ENCODE results near the gene SMC1B.
"Not testable (repeated sequence)": the region's sequence is repeated elsewhere in the genome, so short reads cannot be mapped to it uniquely, and the experiment has no call there.

The SMC1B gene

GRCh38 chr22:45328822-45329529, 84.4 kb downstream of the SMC1B start:
- peak; percentile 74 for DNase-seq

DNA sequence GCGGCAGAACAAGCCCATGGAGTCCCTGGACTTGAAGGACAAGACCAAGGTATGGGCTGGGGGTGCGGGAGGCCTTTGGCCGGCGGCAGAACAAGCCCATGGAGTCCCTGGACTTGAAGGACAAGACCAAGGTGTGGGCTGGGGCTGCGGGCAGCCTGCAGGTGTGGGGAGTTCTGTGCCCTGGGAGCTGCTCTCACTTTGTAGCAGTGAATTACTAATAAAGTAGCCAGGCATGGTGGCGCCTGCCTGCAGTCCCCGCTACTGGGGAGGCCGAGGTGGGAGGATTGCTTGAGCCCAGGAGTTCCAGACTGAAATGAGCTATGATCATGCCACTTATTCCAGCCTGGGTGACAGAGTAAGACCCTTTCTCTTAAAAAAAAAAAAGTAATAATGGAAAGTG, 85.1 kb downstream of the SMC1B start:
- not testable (repeated sequence) for DNase-seq; H3K27me3 ChIP-seq; H3K9me3 ChIP-seq; H3K4me3 ChIP-seq (ENCODE audit: low read depth, low read length)
- H3K36me3 ChIP-seq = peaks cover 71% of the 10 kb centered on the region
- peaks cover 10% of the 10 kb centered on the region for H3K4me1 ChIP-seq

More at GRCh38 chr22:45328822-45329529, 84.4 kb downstream of the SMC1B start:
- no peak overlapping the region for H3K4me3 ChIP-seq (ENCODE audit: low read depth, low read length)
- no peaks in the 10 kb centered on the region for H3K27me3 ChIP-seq
- H3K4me1 ChIP-seq = peaks cover 10% of the 10 kb centered on the region
- TF ChIP-seq, protein P1, sequence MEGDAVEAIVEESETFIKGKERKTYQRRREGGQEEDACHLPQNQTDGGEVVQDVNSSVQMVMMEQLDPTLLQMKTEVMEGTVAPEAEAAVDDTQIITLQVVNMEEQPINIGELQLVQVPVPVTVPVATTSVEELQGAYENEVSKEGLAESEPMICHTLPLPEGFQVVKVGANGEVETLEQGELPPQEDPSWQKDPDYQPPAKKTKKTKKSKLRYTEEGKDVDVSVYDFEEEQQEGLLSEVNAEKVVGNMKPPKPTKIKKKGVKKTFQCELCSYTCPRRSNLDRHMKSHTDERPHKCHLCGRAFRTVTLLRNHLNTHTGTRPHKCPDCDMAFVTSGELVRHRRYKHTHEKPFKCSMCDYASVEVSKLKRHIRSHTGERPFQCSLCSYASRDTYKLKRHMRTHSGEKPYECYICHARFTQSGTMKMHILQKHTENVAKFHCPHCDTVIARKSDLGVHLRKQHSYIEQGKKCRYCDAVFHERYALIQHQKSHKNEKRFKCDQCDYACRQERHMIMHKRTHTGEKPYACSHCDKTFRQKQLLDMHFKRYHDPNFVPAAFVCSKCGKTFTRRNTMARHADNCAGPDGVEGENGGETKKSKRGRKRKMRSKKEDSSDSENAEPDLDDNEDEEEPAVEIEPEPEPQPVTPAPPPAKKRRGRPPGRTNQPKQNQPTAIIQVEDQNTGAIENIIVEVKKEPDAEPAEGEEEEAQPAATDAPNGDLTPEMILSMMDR (IDR thresholded peaks at IDR 0.05; ENCODE audit: low read depth, low read length) = no peak
- no peaks in the 10 kb centered on the region for H3K9me3 ChIP-seq
- H3K36me3 ChIP-seq = peaks cover 68% of the 10 kb centered on the region

- Histone ChIP-seq H3K27me3 (no peaks in the 10 kb centered on the region), H3K4me3 (ENCODE audit: low read depth, low read length) (no peak overlapping the region), H3K36me3 (peaks cover 50% of the 10 kb centered on the region), H3K4me1 (peaks cover 19% of the 10 kb centered on the region), H3K9me3 (no peaks in the 10 kb centered on the region)
- no peak for DNase-seq
- TF ChIP-seq, protein P1 (IDR thresholded peaks at IDR 0.05; ENCODE audit: low read depth, low read length) = no peak
Measured at GRCh38 chr22:45324311-45324711, 89.1 kb downstream of the SMC1B start.

DNA sequence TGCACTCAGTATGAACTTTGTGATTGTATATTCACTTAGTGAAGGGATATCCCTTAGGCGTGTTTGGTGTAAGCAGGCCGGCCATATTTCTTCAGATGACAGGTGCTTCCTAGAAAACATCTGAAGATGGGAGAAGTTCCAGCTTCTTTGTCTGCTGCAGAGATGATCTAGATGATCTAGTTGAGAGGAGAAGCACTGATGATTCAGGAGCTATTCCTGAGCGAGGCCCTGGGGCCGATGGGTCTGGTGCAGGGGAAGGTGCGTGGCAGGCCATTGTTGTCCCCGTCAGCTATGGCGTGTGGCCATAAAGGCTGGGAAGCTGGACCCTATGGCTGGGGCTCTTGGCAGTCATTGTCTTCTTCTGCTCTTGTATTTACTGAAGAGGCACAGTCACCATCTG, 89.7 kb downstream of the SMC1B start:
- Histone ChIP-seq H3K4me3 (ENCODE audit: low read depth, low read length) (no peak overlapping the region), H3K36me3 (peaks cover 45% of the 10 kb centered on the region), H3K27me3 (no peaks in the 10 kb centered on the region), H3K9me3 (no peaks in the 10 kb centered on the region), H3K4me1 (peaks cover 19% of the 10 kb centered on the region)
- TF ChIP-seq, protein P1 (IDR thresholded peaks at IDR 0.05; ENCODE audit: low read depth, low read length) = no peak
- DNase-seq = no peak

- Histone ChIP-seq H3K4me1 (peaks cover 24% of the 10 kb centered on the region), H3K9me3 (no peaks in the 10 kb centered on the region), H3K4me3 (ENCODE audit: low read depth, low read length) (no peak overlapping the region), H3K36me3 (peaks cover 42% of the 10 kb centered on the region), H3K27me3 (no peaks in the 10 kb centered on the region)
- TF ChIP-seq, protein P1 (IDR thresholded peaks at IDR 0.05; ENCODE audit: low read depth, low read length) = no peak
- no peak for DNase-seq
Measured at GRCh38 chr22:45322873-45323525, 90.4 kb downstream of the SMC1B start.

DNA sequence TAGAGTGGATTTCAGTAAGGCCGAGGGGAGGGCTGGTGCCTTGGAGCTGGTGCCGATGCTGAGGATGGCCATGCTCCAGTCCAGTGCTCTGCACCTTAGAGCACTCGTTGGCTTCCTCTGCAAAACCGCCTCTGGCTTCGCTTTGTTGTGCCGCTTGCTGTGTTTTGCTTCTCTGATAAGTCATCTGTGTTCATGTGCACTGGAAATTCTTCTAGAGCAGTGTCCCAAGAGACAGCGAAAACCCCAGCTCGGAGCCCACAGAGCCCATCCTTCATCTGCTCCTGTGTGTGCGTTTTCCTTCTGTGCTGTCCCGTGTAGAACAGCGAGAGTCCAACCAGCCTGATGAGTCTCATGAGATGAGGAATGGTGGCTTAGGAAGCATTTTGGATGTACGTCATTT, 91.6 kb downstream of the SMC1B start:
- TF ChIP-seq, protein P1 (IDR thresholded peaks at IDR 0.05; ENCODE audit: low read depth, low read length) = no peak
- Histone ChIP-seq H3K4me3 (ENCODE audit: low read depth, low read length) (no peak overlapping the region), H3K9me3 (no peaks in the 10 kb centered on the region), H3K27me3 (no peaks in the 10 kb centered on the region), H3K4me1 (peaks cover 33% of the 10 kb centered on the region), H3K36me3 (peaks cover 38% of the 10 kb centered on the region)
- DNase-seq = peak; percentile 23
